Measurements from ENCODE around the gene CCDC89.

CCDC89 gene

DNA sequence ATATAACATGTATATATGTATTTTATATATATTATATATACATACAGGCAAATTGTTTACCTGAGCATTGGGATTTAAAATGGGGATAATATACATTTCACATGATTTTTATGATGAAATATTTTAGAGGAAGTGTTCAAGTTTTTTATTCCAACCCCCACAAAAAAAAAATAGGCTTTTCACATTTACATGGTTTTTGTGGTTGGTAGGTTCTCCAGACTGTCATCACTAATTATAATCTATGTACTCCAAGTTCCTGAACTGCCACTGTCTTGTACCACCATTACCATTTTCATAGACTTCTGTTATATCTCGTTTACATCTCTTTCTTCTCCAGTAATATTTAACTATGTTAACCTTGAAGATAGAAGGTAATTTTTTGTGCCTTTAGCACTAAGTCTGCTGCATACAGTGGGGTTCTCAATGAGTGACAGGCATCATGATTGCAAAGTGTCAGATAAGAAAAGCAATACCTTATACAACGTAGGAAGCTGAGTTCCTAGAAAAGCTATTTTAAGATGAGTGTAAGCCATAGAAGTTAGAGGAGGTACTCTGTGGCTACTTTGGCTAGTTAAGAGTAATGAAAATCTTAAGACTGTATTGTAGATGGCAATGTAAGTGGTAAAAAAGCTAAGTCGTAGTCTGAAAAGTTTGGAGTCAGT lies 33.1 kb downstream of the CCDC89 start:
- no peak for DNase-seq (ENCODE audit: low spot score)

- no peak for DNase-seq (ENCODE audit: low spot score)
Observed at GRCh38 chr11:85651118-85651517, 34.9 kb downstream of the CCDC89 start.

- DNase-seq (ENCODE audit: low spot score): peak; percentile 88
Observed at GRCh38 chr11:85647604-85648299, 38.2 kb downstream of the CCDC89 start, which contains the start of gene TMEM126A. Gene TMEM126A (plus strand): TSS chr11:85647967. CDS start chr11:85650256, 2,289 bp downstream.

GRCh38 chr11:85647078-85647477 lies 38.9 kb downstream of the CCDC89 start:
- DNase-seq (ENCODE audit: low spot score): no peak

DNA sequence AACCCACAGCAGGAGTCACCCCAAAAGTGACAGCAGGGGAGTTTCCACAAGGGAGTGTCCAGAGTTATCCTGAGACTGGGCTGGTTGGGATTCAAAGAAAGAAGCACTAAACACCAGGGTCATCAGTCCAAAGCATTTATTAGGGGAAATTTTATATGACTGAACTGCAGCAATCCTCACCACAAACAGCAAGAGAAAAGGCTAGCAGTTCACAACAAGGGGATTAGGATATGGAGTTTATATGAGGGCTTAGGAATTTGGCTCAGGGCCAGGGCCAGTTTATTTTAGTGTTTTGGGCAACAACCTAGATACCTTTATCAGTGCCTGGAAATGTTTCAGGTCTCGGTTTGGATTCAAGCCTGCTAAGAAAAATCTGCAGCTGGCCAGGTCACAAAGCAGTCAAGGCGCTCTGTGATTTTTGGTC lies 42.8 kb downstream of the CCDC89 start:
- no peak for DNase-seq (ENCODE audit: low spot score)

GRCh38 chr11:85634747-85635146 lies 51.2 kb downstream of the CCDC89 start:
- DNase-seq (ENCODE audit: low spot score): no peak
